CD4-positive, alpha-beta T cell (primary cell): Measurements from ENCODE around the gene KLHL28. TPM values are rescaled to one million over a fixed set of nuclear protein-coding genes. Genes with fewer than 3 reads are reported as not detected.
A peak's percentile ranks its signal among the peaks of the same experiment; 100 is the strongest.

Experiments
- ATAC-seq: fragments of 200-7000 bp; cut with Tn5 transposase; one replicate; pipeline ENCODE4 v1.10.0; 2022; ENCODE audit warnings: mild to moderate bottlenecking; ENCODE audit not compliant: poor library complexity
- CTCF ChIA-PET: fragments of 350-600 bp; sonication (Branson Sonifier 250); formaldehyde crosslinking; loops from one replicate; lab custom pipeline; 2021; ENCODE audit warnings: antibody characterized with exemption, inconsistent platforms; lab: Charles Lee
- POLR2A ChIA-PET: fragments of 350-600 bp; sonication (Branson Sonifier 250); formaldehyde crosslinking; loops from one replicate; lab custom pipeline; 2021; ENCODE audit warnings: antibody characterized with exemption, inconsistent platforms; lab: Charles Lee
- DNase-seq, 14 experiments: peaks; one replicate each; pipeline ENCODE4 v3.0.0-alpha.2; 2013 to 2020; ENCODE audit warnings: mixed read lengths in 2 of 14
- H3K27ac ChIP-seq, 2 donors: one replicate each; pipeline versions ENCODE4 v1.5.1 to v1.7.0; 2013; ENCODE audit warnings: low read length in 2 of 2, low read depth in 1 of 2, mild to moderate bottlenecking in 1 of 2
- H3K27me3 ChIP-seq, 2 experiments: 1 replicate in 1 of 2; 2 replicates in 1 of 2; pipeline versions ENCODE4 v1.6.1 to v1.7.0; 2013; ENCODE audit warnings: low read length in 2 of 2, control low read depth in 1 of 2, mild to moderate bottlenecking in 1 of 2, moderate library complexity in 1 of 2; ENCODE audit not compliant: insufficient read depth in 2 of 2, control insufficient read depth in 1 of 2
- H3K36me3 ChIP-seq: one replicate; pipeline ENCODE4 v1.6.1; 2013; ENCODE audit warnings: low read length, control low read depth; ENCODE audit not compliant: insufficient read depth
- H3K4me1 ChIP-seq: one replicate; pipeline ENCODE4 v1.6.1; 2013; ENCODE audit warnings: low read length, control low read depth; ENCODE audit not compliant: insufficient read depth
- H3K4me3 ChIP-seq: one replicate; pipeline ENCODE4 v1.5.1; 2013; ENCODE audit warnings: mild to moderate bottlenecking, low read length, moderate library complexity
- H3K9me3 ChIP-seq, 2 experiments: 1 replicate in 1 of 2; 2 replicates in 1 of 2; pipeline versions ENCODE4 v1.6.1 to v1.7.0; 2013; ENCODE audit warnings: low read length in 2 of 2, mild to moderate bottlenecking in 2 of 2, control low read depth in 1 of 2, moderate library complexity in 1 of 2; ENCODE audit not compliant: control insufficient read depth in 1 of 2, insufficient read depth in 1 of 2
- H3K27ac Mint-ChIP-seq: one replicate; pipeline ENCODE4 v1.8.0; 2020; ENCODE audit warnings: mixed read lengths
- H3K27me3 Mint-ChIP-seq: one replicate; pipeline ENCODE4 v1.8.0; 2021; ENCODE audit warnings: mixed read lengths
- H3K36me3 Mint-ChIP-seq: one replicate; pipeline ENCODE4 v1.8.0; 2021; ENCODE audit warnings: low read depth, mixed read lengths
- H3K4me1 Mint-ChIP-seq: one replicate; pipeline ENCODE4 v1.8.0; 2021; ENCODE audit warnings: low read depth, mixed read lengths
- H3K4me3 Mint-ChIP-seq: one replicate; pipeline ENCODE4 v1.8.0; 2020; ENCODE audit warnings: mild to moderate bottlenecking, mixed read lengths
- H3K9me3 Mint-ChIP-seq: one replicate; pipeline ENCODE4 v1.8.0; 2020; ENCODE audit warnings: mixed read lengths
- intact Hi-C, 2 experiments: fragments of 100-400 bp; cut with DNase I in 1 of 2; cut with micrococcal nuclease in 1 of 2; formaldehyde crosslinking; loops; one replicate each; pipeline versions ENCODE4 v1.15.1 to v1.9.0; 2023 to 2025; cut with DNase I, micrococcal nuclease
- total RNA-seq, 174 experiments: library from RNA in 2 of 174; stranded (reverse) in 2 of 174; gene quantifications; one replicate each; pipeline ENCODE4 v1.2.3 and lab custom pipeline; 2021 to 2026
- TF ChIP-seq, protein P1 (sequence below): fragments of 200-600 bp; IDR thresholded peaks from one replicate; pipeline ENCODE4 v1.8.0; 2022; ENCODE audit warnings: antibody characterized with exemption, mild to moderate bottlenecking

KLHL28 gene
- total RNA-seq, 2 experiments from 2014 or later, result 49.3 to 49.7 TPM

DNA sequence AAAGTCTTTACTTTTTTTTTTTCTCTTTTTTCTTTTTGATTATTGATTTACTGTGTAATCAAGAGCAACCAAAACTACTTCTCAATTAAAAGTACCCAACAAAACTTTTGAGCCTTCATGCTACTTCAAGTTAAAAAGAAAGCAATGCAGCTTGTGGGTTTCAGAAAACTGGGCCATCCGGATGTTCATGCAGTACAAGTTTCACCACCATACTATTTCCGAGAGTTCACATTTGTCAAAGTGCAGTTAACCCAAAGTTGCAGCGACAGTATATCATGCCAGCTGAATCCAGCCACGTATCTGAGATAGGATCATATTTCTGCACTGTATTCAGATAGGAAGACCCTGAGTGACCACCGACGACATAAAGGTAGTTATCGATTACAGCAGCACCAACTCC, 33.0 kb downstream of the KLHL28 start:
- Histone ChIP-seq H3K9me3 (no peaks in the 10 kb centered on the region), H3K27me3 (no peaks in the 10 kb centered on the region), H3K4me1 (no peaks in the 10 kb centered on the region), H3K36me3 (peaks cover 21% of the 10 kb centered on the region), H3K4me3 (no peak overlapping the region), H3K27ac (no peak overlapping the region)
- CTCF ChIA-PET, result interaction anchor here (0.7 kb wide), 2 partner anchors 8 to 92 kb away, joined by 3 read pairs; no protein-coding TSS in a partner anchor
- POLR2A ChIA-PET, result interaction anchor here (1.8 kb wide), 1 partner anchor 33 kb away, joined by 6 read pairs; the partner anchor contains the start of genes KLHL28 and TOGARAM1
- H3K4me1 Mint-ChIP-seq, result peaks cover 26% of the 10 kb centered on the region
- H3K9me3 Mint-ChIP-seq, result no peaks in the 10 kb centered on the region
- intact Hi-C loops, result no loop called here
- peak in 3 of 14 experiments; percentile 28 to 50 (median 49) for DNase-seq
- H3K27ac Mint-ChIP-seq, result peak overlapping the region; percentile 53
- ATAC-seq, result no peak
- H3K36me3 Mint-ChIP-seq, result peaks cover 35% of the 10 kb centered on the region
- H3K4me3 Mint-ChIP-seq, result no peak overlapping the region
- TF ChIP-seq, protein P1, sequence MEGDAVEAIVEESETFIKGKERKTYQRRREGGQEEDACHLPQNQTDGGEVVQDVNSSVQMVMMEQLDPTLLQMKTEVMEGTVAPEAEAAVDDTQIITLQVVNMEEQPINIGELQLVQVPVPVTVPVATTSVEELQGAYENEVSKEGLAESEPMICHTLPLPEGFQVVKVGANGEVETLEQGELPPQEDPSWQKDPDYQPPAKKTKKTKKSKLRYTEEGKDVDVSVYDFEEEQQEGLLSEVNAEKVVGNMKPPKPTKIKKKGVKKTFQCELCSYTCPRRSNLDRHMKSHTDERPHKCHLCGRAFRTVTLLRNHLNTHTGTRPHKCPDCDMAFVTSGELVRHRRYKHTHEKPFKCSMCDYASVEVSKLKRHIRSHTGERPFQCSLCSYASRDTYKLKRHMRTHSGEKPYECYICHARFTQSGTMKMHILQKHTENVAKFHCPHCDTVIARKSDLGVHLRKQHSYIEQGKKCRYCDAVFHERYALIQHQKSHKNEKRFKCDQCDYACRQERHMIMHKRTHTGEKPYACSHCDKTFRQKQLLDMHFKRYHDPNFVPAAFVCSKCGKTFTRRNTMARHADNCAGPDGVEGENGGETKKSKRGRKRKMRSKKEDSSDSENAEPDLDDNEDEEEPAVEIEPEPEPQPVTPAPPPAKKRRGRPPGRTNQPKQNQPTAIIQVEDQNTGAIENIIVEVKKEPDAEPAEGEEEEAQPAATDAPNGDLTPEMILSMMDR, result no peak
- H3K27me3 Mint-ChIP-seq, result no peaks in the 10 kb centered on the region

DNA sequence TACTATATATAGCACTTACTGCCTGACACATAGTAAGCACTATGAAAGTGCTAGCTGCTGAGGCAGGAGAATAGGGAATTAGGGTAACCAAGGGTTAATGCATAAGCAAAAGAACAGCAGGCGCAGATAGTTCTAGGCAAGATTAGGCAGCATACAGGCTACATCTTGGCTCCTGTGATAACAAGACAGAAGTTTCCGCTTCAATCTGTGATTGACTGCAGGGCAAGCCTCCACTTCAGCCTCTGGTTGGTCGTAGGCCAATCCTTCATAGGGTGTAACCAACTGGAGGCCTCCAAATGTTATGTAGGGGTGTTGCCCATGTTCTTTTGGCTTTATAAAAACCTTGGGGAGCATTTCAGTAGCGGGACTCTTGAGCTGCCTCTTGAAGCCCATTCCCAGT, 46.9 kb downstream of the KLHL28 start:
- intact Hi-C loops, result loop anchor here in 1 of 2 experiments (2.0 kb wide), 1 partner anchor 354 kb away; no protein-coding TSS in a partner anchor
- H3K9me3 ChIP-seq, result peaks cover 0 to 9% of the 10 kb centered on the region in 2 experiments
- H3K9me3 Mint-ChIP-seq, result no peaks in the 10 kb centered on the region
- ATAC-seq (no peak), DNase-seq (no peak)
- no peak overlapping the region for H3K4me3 Mint-ChIP-seq
- no peak overlapping the region for H3K4me3 ChIP-seq
- peaks cover 41% of the 10 kb centered on the region for H3K27me3 Mint-ChIP-seq
- no peak overlapping the region for H3K27ac ChIP-seq
- H3K36me3 Mint-ChIP-seq, result no peaks in the 10 kb centered on the region
- H3K4me1 Mint-ChIP-seq, result peaks cover 4% of the 10 kb centered on the region
- no peaks in the 10 kb centered on the region for H3K36me3 ChIP-seq
- peaks cover 9% of the 10 kb centered on the region for H3K4me1 ChIP-seq
- H3K27me3 ChIP-seq, result peaks cover 21 to 28% of the 10 kb centered on the region in 2 experiments
- ChIA-PET POLR2A (interaction anchor here (1.1 kb wide), 1 partner anchor 219 kb away, joined by 3 read pairs; no protein-coding TSS in a partner anchor), CTCF (no interaction called here)
- TF ChIP-seq, protein P1, result no peak
- H3K27ac Mint-ChIP-seq, result no peak overlapping the region

DNA sequence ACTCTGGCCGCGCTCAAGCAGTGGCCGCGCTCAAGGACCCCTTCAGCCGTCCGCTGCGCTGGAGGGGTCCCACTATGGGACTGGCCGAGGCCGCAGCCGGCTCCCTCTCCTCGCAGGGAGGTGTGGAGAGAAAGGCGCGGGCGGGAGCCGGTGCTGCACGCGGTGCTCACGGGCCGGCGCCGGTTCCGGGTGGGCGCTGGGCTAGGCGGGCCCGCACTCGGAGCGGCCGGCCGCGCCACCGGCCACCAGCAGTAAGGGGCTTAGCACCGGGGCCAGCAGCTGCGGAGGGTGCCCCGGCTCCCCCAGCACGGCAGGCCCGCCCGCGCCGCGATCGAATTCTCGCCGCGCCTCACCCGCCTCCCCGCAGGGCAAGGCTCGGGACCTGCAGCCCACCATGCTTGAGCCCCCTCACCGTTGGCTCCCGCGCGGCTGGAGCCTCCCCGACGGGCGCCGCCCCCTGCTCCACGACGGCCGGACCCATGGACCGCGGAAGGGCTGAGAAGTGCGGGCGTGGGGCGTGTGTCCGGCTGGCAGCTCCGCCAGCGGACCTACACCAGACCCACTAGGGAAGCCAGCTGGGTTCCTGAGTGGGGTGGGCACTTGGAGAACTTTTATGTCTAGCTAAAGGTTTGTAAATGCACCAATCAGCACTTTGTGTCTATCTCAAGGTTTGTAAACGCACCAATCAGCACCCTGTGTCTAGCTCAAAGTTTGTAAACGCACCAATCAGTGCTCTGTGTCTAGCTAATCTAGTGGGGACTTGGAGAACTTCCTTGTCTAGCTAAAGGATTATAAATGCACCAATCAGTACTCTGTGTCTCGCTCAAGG, 49.5 kb downstream of the KLHL28 start:
- H3K36me3 Mint-ChIP-seq, result no peaks in the 10 kb centered on the region
- H3K27ac Mint-ChIP-seq, result no peak overlapping the region
- intact Hi-C loops, result no loop called here
- Histone ChIP-seq H3K27me3 (peaks cover 28 to 33% of the 10 kb centered on the region in 2 experiments), H3K4me3 (no peak overlapping the region), H3K27ac (no peak overlapping the region), H3K9me3 (peaks cover 0 to 9% of the 10 kb centered on the region in 2 experiments), H3K4me1 (peaks cover 9% of the 10 kb centered on the region), H3K36me3 (no peaks in the 10 kb centered on the region)
- peak in 1 of 14 experiments; percentile 8 for DNase-seq
- peaks cover 4% of the 10 kb centered on the region for H3K4me1 Mint-ChIP-seq
- ChIA-PET POLR2A (interaction anchor here (0.6 to 3.3 kb wide), 3 partner anchors 16 to 224 kb away, joined by 3 to 15 read pairs (median 4); partner anchors contain the start of genes FANCM, KLHL28 and TOGARAM1), CTCF (interaction anchor here (1.2 to 1.7 kb wide), 2 partner anchors 16 to 341 kb away, joined by 3 to 4 read pairs; partner anchors contain the start of gene MIS18BP1)
- TF ChIP-seq, protein P1, result no peak
- no peaks in the 10 kb centered on the region for H3K9me3 Mint-ChIP-seq
- no peak for ATAC-seq
- H3K4me3 Mint-ChIP-seq, result peak overlapping the region; percentile 12
- H3K27me3 Mint-ChIP-seq, result peaks cover 45% of the 10 kb centered on the region
